Heart right ventricle (tissue), 16 donors: Measurements from ENCODE around the gene TLE3. TPM values are rescaled to one million over a fixed set of nuclear protein-coding genes. Genes with fewer than 3 reads are reported as not detected.

ENCODE experiments used
- ATAC-seq, 8 donors: fragments of 200-7000 bp; cut with Tn5 transposase; one replicate each; pipeline ENCODE4 v1.9.1; 2020; ENCODE audit warnings: mild to moderate bottlenecking in 8 of 8, moderate library complexity in 8 of 8, moderate number of reproducible peaks in 1 of 8
- DNase-seq, 2 donors: peaks; one replicate each; pipeline ENCODE4 v3.0.0-alpha.2; 2020
- H3K27ac ChIP-seq, 10 donors: fragments of 200-600 bp; sonication (generic) in 2 of 10; one replicate each; pipeline versions ENCODE4 v1.5.0 to v1.8.0; 2020 to 2022; ENCODE audit warnings: mild to moderate bottlenecking in 3 of 10
- H3K27me3 ChIP-seq, 7 donors: fragments of 200-600 bp; one replicate each; pipeline ENCODE4 v1.8.0; 2021 to 2022; ENCODE audit warnings: mild to moderate bottlenecking in 2 of 7
- H3K36me3 ChIP-seq, 9 donors: fragments of 200-600 bp; sonication (generic) in 1 of 9; one replicate each; pipeline versions ENCODE4 v1.5.0 to v1.8.0; 2020 to 2022; ENCODE audit warnings: mild to moderate bottlenecking in 2 of 9
- H3K4me1 ChIP-seq, 9 donors: fragments of 200-600 bp; sonication (generic) in 1 of 9; one replicate each; pipeline versions ENCODE4 v1.5.0 to v1.8.0; 2020 to 2022; ENCODE audit warnings: mild to moderate bottlenecking in 4 of 9
- H3K4me3 ChIP-seq, 10 donors: fragments of 200-600 bp; sonication (generic) in 2 of 10; one replicate each; pipeline versions ENCODE4 v1.5.0 to v1.8.0; 2020 to 2022; ENCODE audit warnings: mild to moderate bottlenecking in 7 of 10, moderate library complexity in 2 of 10
- H3K9me3 ChIP-seq, 11 donors: fragments of 200-600 bp in 10 of 11; sonication (generic) in 2 of 11; one replicate each; pipeline versions ENCODE4 v1.5.0 to v1.8.0; 2013 to 2022; ENCODE audit warnings: mild to moderate bottlenecking in 2 of 11, control low read depth in 1 of 11, moderate library complexity in 1 of 11
- WGBS, 2 donors: extraction: QIAGEN DNeasy Blood & Tissue Kit; methylation state at CpG; one replicate each; pipeline ENCODE4 v1.1.7; 2013; ENCODE audit warnings: inconsistent platforms in 1 of 2; 5-methylcytosine and 5-hydroxymethylcytosine counted together
- intact Hi-C, 10 donors: fragments of 100-400 bp; cut with DNase I; formaldehyde crosslinking; loops; one replicate each; pipeline versions ENCODE4 v1.11.1 to v1.14.2; 2022
- polyA plus RNA-seq, 2 donors: library from polyadenylated mRNA; stranded (reverse); fragments of 200-250 nt; gene quantifications; one replicate each; pipeline ENCODE4 v1.2.3, GENCODE V29; 2013
- total RNA-seq, 10 donors: library from RNA; stranded (reverse); fragmentation: NEBNext Ultra II Directional in 3 of 10; extraction: Animal tissue kit (Norgen Biotek cat#: 25700) in 3 of 10; gene quantifications; one replicate each; pipeline versions ENCODE4 v1.2.1 to v1.2.4, GENCODE V29; 2021 to 2023
- TF ChIP-seq, protein P1 (sequence below), 9 donors: fragments of 200-600 bp; sonication (generic) in 2 of 9; IDR thresholded peaks; one replicate each; pipeline versions ENCODE4 v1.5.0 to v1.8.0; 2021 to 2022; ENCODE audit warnings: antibody characterized with exemption in 9 of 9, mild to moderate bottlenecking in 5 of 9, moderate library complexity in 1 of 9
- donor health status: Arrhythmogenic right ventricular cardiomyopathy.
- donor health status: ischemic (EF 13 %, LVEDD 7.1; RV severe dilation, severe dysfunction).
- donor health status: healthy with polysubstance abuse.
- donor health status: DM: no; HTN: yes; CAD: no.
- donor health status: DM: no; HTN: no; CAD: no.
- donor health status: ischemic (EF 25% LVEDD 6.9; RV normal size, moderate dysfunction).
- donor health status: ischemic (EF 25% LVEDD 5.7; RV mildly dilated, moderate dysfunction).
- donor health status: healthy.
- donor health status: DM: yes; HTN: yes; CAD: no.
- donor health status: Ischemic cardiomyopathy.
- donor health status: ischemic (EF 35%, LVEDD 5.7; RV mildly dilated, moderate dysfunction).
- donor health status: nonischemic (EF 11% LVEDD 7.7; RV severe dilation, severe dysfunction).
- donor health status: DM: yes; HTN: yes; CAD: no.
- donor health status: PGD.
- donor health status: ischemic (EF 29% LVEDD 5.4; RV normal size, mild dysfunction).
- donor health status: nonischemic (EF 23%, LVEDD 6.1; RV moderate dilation, normal function).

Gene TLE3
- total and polyA plus RNA-seq, 12 donors, result 7.5 to 21.7 (median 12.6) TPM

DNA sequence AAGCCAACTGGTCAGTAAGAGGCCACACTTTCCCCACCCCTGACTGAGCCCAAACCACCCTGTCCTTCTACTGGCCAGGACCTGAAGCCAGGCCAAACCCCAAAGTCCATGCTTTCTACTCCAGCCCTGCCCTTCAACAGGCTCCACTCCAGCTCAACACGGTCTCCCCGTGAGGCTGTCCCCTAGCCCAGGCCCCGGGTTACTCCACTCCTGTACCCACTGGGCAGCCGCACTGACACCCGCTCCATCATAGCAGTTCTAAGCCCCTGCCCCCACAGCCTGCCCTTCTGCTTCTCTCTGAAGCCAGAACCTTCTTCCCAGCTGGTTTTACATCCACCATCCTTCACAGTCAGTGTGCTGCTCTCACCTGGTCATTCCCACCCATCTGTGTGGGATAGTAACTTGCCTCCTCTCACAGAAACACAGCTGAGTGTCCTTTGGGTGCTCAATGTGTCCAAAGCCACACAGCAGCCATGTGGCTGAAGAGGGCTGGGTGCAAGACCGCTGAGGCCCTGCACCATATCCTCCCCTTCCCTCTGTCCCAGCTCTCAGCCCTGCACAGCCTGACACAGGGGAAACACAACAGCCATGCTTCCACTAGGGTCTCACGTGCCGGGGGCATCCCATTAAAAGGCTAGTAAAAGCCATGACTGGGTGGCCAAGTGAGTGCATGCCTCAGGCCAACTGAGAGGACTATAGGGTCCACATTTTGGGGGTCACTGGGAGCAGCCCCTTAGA is 38.1 kb downstream of the TLE3 start:
- no peak for ATAC-seq
- no peak for DNase-seq
- WGBS, 2 donors, result 87 to 97% methylated on average over 8 of the region's 8 CpGs
- Histone ChIP-seq H3K27me3 (no peaks in the 10 kb centered on the region), H3K36me3 (peaks cover 0 to 100% (median 51%) of the 10 kb centered on the region in 9 donors), H3K4me1 (peaks cover 10 to 32% (median 17%) of the 10 kb centered on the region in 9 donors), H3K27ac (no peak overlapping the region), H3K9me3 (no peaks in the 10 kb centered on the region), H3K4me3 (no peak overlapping the region)
- TF ChIP-seq, protein P1, sequence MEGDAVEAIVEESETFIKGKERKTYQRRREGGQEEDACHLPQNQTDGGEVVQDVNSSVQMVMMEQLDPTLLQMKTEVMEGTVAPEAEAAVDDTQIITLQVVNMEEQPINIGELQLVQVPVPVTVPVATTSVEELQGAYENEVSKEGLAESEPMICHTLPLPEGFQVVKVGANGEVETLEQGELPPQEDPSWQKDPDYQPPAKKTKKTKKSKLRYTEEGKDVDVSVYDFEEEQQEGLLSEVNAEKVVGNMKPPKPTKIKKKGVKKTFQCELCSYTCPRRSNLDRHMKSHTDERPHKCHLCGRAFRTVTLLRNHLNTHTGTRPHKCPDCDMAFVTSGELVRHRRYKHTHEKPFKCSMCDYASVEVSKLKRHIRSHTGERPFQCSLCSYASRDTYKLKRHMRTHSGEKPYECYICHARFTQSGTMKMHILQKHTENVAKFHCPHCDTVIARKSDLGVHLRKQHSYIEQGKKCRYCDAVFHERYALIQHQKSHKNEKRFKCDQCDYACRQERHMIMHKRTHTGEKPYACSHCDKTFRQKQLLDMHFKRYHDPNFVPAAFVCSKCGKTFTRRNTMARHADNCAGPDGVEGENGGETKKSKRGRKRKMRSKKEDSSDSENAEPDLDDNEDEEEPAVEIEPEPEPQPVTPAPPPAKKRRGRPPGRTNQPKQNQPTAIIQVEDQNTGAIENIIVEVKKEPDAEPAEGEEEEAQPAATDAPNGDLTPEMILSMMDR (IDR thresholded peaks at IDR 0.05), result no peak
- intact Hi-C loops, result no loop called here

DNA sequence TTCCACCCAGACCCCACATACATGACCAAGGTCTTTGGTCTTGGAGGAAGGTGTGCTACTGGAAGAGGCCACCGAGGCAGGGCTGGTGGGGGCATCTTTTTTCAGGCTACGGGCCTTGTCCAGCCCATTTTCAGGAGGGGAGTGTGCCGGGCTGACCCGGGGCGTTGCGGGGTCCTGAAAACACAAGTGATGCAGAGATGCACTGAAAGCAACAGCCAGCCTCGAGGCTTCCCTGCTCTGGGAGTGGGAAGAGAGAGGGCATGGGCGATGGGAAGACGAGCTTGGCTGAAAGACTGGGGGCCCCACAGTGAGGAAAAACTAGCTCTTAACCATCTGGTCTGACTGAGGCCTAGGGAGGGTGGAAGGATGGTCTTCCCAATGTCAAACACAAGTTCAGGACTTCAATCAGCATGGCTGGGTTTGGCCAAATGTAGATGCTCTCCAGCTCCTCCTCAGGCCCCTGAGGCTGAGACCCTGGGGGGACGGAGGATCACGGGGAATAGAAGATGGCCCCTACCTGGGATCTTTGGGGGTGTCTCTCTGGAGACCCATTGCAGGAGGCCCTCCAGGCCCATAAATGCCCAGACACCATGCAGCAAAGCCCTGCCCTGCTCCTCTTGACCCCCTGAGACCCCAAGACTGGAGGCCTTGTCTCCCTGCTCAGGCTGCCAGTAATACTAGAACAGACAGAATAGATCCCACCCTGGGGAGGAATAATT is 38.9 kb downstream of the TLE3 start:
- 97 to 99% methylated on average over 11 of the region's 11 CpGs for WGBS, 2 donors
- H3K4me1 ChIP-seq, result peaks cover 10 to 28% (median 17%) of the 10 kb centered on the region in 9 donors
- DNase-seq (no peak), ATAC-seq (no peak)
- TF ChIP-seq, protein P1 (IDR thresholded peaks at IDR 0.05), result no peak
- no peaks in the 10 kb centered on the region for H3K9me3 ChIP-seq
- H3K27me3 ChIP-seq, result no peaks in the 10 kb centered on the region
- H3K27ac ChIP-seq, result no peak overlapping the region
- H3K36me3 ChIP-seq, result peaks cover 0 to 100% (median 58%) of the 10 kb centered on the region in 9 donors
- no peak overlapping the region for H3K4me3 ChIP-seq
- intact Hi-C loops, result no loop called here

DNA sequence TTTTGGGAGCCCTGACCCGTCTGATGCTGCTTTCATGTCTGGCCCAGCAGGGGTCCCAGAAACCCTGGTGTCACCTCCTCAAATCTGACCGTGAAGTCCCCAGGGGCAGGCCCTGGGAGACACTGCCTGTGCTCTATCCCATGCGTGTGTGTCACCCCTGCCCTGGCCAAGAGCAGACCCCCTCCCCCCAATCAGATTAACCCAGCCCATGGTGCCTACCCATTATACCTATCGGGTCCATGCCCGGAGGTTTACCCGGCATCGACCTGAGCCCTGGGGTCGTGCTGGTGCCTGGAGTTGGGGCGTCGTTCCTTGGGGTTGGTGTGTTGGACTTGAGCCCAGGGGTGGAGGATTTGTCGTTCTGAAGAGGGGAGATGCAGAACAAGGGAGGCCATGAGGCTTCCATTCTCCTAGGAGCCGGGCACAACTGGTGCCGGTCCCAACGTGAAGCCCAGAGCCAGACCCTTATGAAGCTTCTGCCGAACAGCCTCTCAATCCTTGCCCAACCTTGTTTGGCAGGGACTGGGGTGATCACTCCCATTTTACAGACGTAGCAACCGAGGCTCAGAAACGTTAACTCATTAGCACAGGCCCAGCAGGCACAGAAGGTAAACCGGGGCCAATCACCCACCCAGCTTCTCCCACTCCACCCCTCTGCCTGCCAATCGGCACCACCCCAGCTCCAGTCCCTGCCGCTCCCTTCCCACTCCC is 39.6 kb downstream of the TLE3 start:
- DNase-seq, result no peak
- TF ChIP-seq, protein P1 (IDR thresholded peaks at IDR 0.05), result no peak
- 93 to 96% methylated on average over 21 of the region's 21 CpGs for WGBS, 2 donors
- no peak for ATAC-seq
- no peak overlapping the region for H3K4me3 ChIP-seq
- peaks cover 0 to 100% (median 65%) of the 10 kb centered on the region in 9 donors for H3K36me3 ChIP-seq
- peaks cover 8 to 24% (median 16%) of the 10 kb centered on the region in 9 donors for H3K4me1 ChIP-seq
- no peaks in the 10 kb centered on the region for H3K27me3 ChIP-seq
- H3K27ac ChIP-seq, result no peak overlapping the region
- intact Hi-C loops, result no loop called here
- H3K9me3 ChIP-seq, result no peaks in the 10 kb centered on the region

DNA sequence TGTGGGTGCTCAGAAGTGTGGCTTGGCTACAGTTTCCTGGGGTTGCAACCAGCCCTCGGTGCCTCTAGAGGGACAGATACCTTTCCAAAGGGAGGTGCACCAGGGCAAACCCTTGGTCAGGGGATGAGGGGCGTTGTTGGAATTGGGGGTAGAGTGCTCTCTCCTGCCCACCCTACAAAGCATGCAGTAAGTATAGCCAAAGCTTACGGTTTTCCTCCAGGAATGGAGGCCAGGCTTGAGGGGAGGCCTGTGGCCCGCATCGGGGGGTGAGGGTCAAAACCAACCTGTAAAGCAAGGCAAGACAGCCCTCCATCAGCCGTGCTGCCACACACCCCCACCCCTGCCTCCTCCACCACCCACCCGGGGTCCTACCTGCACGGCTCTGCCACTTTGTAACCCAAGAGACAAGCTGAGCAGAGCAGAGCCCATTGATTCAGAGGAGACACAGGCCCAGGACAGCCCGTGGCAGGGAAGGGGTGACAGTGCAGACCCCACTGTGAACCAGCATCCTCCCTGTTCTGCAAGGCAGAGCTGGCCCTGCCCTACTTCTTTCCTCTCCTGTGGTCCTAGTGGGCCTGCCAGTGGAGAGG is 41.5 kb downstream of the TLE3 start:
- Histone ChIP-seq H3K27me3 (no peaks in the 10 kb centered on the region), H3K27ac (no peak overlapping the region), H3K4me1 (peaks cover 0 to 5% (median 0%) of the 10 kb centered on the region in 9 donors), H3K4me3 (no peak overlapping the region), H3K9me3 (no peaks in the 10 kb centered on the region), H3K36me3 (peaks cover 0 to 100% (median 75%) of the 10 kb centered on the region in 9 donors)
- intact Hi-C loops, result no loop called here
- TF ChIP-seq, protein P1 (IDR thresholded peaks at IDR 0.05), result no peak
- 95 to 96% methylated on average over 9 of the region's 9 CpGs for WGBS, 2 donors
- no peak for ATAC-seq
- no peak for DNase-seq
